ENCODE data around the gene TANGO2. TPM values are rescaled to one million over a fixed set of nuclear protein-coding genes. Genes with fewer than 3 reads are reported as not detected.
A peak's percentile ranks its signal among the peaks of the same experiment; 100 is the strongest.

The TANGO2 gene
- total and polyA plus RNA-seq, 9 of the 15 experiments (the other 6 are each of a cell fraction or from before 2014, with no cell fraction given): 15.5 to 94.9 (median 70.1) TPM

DNA sequence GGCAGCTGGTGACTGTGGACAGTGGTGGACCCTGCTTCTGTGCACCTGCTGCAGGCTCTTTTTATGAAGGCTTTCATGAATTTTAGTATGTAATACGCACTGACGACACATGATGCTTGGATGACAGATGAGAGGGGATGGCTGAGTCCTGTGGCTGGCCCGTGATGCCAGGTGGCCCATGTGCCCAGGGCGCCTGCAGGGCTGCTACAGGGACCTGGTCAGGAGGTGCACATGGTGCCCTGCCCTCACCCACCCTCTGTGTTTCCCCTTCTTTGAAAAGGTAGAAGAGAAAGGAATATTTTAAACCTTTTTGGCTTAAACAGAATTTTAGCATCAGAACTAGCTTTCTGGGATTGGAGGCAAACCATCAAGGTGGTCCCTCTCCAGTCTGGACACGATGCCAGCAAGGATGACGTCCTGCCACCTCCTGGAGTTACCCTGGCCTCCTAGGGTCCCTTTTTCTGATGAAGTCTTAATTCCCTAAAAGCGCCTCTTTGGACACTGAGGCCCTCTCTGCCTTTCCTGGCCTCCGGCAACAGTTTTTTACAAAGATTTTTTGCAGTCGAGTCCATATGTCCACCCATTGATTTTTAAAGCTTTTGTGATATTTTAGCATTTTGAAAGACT lies 89.6 kb downstream of the TANGO2 start:
- H3K79me2 ChIP-seq (ENCODE audit: control insufficient read depth, insufficient read depth, low read length): peaks cover 13% of the 10 kb centered on the region
- peaks cover 100% of the 10 kb centered on the region for H3K36me3 ChIP-seq (ENCODE audit: control insufficient read depth, insufficient read depth, low read length)
- TSS peak; percentile 50 for BruUV-seq (replicated peaks)
- WGBS (ENCODE audit: insufficient coverage, low coverage, missing lambda C conversion rate): 92% methylated on average over 9 of the region's 9 CpGs
- no peak for DNase-seq (ENCODE audit: extremely low read depth in 1 of 4, low spot score in 3 of 4)
- H3K27ac ChIP-seq (ENCODE audit: extremely low read depth, low read depth, low read length): peak overlapping the region; percentile 18; the same call in 1 of the 3 replicates
- peaks cover 2 to 74% of the 10 kb centered on the region in 2 experiments; a peak in 4 of 5 replicates for H3K4me1 ChIP-seq (replicated peaks in 1 of 2; ENCODE audit: control insufficient read depth in 2 of 2, insufficient read depth in 2 of 2, low read length in 2 of 2)
- ChIA-PET CTCF (ENCODE audit: low intra/inter-chr PET ratio) (interaction anchor here (1.2 kb wide), 1 partner anchor 148 kb away, joined by 4 read pairs; no protein-coding TSS in a partner anchor), POLR2A (interaction anchor here (0.6 to 20.7 kb wide), 16 partner anchors 7 to 140 kb away, joined by 3 to 513 read pairs (median 4); partner anchors contain the start of genes RANBP1 and TRMT2A)
- ATAC-seq: peak; percentile 1; the same call in 2 of the 3 replicates
- FAIRE-seq: no peak
- no peak overlapping the region for H2AFZ ChIP-seq (ENCODE audit: low read depth, low read length)
- intact Hi-C loops (cut with micrococcal nuclease) (no loop called here), in situ Hi-C loops (cut with MboI) (loop anchor here (10.0 kb wide), 1 partner anchor 386 kb away; the partner anchor contains the start of gene GP1BB)
- H4K20me1 ChIP-seq (replicated peaks; ENCODE audit: control insufficient read depth, insufficient read depth, low read length): peaks cover 65% of the 10 kb centered on the region
- H3K9me3 ChIP-seq (replicated peaks; ENCODE audit: control insufficient read depth, insufficient read depth, low read depth, low read length): no peaks in the 10 kb centered on the region
- no peaks in the 10 kb centered on the region for H3K9me1 ChIP-seq (ENCODE audit: control insufficient read depth, insufficient read depth, low read length)
- H3K4me3 ChIP-seq: no peak overlapping the region
- no peak overlapping the region for H3K4me2 ChIP-seq (ENCODE audit: insufficient read depth, low read length)
- no peak overlapping the region; a peak in 1 of 4 replicates for H3K9ac ChIP-seq (ENCODE audit: insufficient read depth in 1 of 2, low read depth in 2 of 2, low read length in 2 of 2)
- H3K27me3 ChIP-seq (ENCODE audit: control insufficient read depth in 2 of 2, insufficient read depth in 2 of 2, low read length in 2 of 2): no peaks in the 10 kb centered on the region
- TF ChIP-seq HDAC1 (IDR thresholded peaks at IDR 0.05) (no peak), PML (IDR thresholded peaks at IDR 0.05; ENCODE audit: low read length) (peak; percentile 27; the same call in 1 of the 2 replicates), MAFK (IDR thresholded peaks at IDR 0.05; ENCODE audit: low read length) (no peak), MEF2A (IDR thresholded peaks at IDR 0.05; ENCODE audit: control insufficient read depth, low read depth, low read length) (no peak), ZNF644 (tag; IDR thresholded peaks at IDR 0.05; ENCODE audit: low read depth) (no peak), MIER1 (IDR thresholded peaks at IDR 0.05; ENCODE audit: low read depth) (no peak), MXI1 (IDR thresholded peaks at IDR 0.05; ENCODE audit: low read depth, low read length) (0 out of 2 replicates have a peak, but pooled peaks have one; percentile 41), RFX7 (CRISPR knock-in tag; IDR thresholded peaks at IDR 0.05) (0 out of 2 replicates have a peak, but pooled peaks have one; percentile 38), ETS2 (tag; IDR thresholded peaks at IDR 0.05; ENCODE audit: borderline replicate concordance, poor library complexity, severe bottlenecking) (no peak), TCF7 (IDR thresholded peaks at IDR 0.05; ENCODE audit: borderline replicate concordance) (no peak), TAF7 (tag; IDR thresholded peaks at IDR 0.05) (no peak), ZNF133 (CRISPR knock-in tag; IDR thresholded peaks at IDR 0.05) (no peak), DACH1 (IDR thresholded peaks at IDR 0.05; ENCODE audit: partially characterized antibody) (no peak), ZNF699 (CRISPR knock-in tag; IDR thresholded peaks at IDR 0.05; ENCODE audit: insufficient replicate concordance) (no peak), TEAD4 (IDR thresholded peaks at IDR 0.05; ENCODE audit: low read length) (no peak), TEAD4 (CRISPR knock-in tag; IDR thresholded peaks at IDR 0.05; ENCODE audit: borderline replicate concordance) (no peak), HNRNPL (IDR thresholded peaks at IDR 0.05; ENCODE audit: low read depth, low read length) (no peak), NCOA4 (IDR thresholded peaks at IDR 0.05; ENCODE audit: partially characterized antibody) (no peak), FOXP1 (CRISPR knock-in tag; IDR thresholded peaks at IDR 0.05) (no peak)
- TF ChIP-seq, protein P1, sequence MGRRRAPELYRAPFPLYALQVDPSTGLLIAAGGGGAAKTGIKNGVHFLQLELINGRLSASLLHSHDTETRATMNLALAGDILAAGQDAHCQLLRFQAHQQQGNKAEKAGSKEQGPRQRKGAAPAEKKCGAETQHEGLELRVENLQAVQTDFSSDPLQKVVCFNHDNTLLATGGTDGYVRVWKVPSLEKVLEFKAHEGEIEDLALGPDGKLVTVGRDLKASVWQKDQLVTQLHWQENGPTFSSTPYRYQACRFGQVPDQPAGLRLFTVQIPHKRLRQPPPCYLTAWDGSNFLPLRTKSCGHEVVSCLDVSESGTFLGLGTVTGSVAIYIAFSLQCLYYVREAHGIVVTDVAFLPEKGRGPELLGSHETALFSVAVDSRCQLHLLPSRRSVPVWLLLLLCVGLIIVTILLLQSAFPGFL (CRISPR knock-in tag; IDR thresholded peaks at IDR 0.05): no peak
- TF ChIP-seq, protein P2, sequence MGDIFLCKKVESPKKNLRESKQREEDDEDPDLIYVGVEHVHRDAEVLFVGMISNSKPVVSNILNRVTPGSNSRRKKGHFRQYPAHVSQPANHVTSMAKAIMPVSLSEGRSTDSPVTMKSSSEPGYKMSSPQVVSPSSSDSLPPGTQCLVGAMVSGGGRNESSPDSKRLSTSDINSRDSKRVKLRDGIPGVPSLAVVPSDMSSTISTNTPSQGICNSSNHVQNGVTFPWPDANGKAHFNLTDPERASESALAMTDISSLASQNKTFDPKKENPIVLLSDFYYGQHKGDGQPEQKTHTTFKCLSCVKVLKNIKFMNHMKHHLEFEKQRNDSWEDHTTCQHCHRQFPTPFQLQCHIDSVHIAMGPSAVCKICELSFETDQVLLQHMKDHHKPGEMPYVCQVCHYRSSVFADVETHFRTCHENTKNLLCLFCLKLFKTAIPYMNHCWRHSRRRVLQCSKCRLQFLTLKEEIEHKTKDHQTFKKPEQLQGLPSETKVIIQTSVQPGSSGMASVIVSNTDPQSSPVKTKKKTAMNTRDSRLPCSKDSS (IDR thresholded peaks at IDR 0.05; ENCODE audit: low read depth, partially characterized antibody): no peak

Data from K562 (cell line).